GM19025 (cell line): Measurements from ENCODE around the gene SASH1.
A peak's percentile ranks its signal among the peaks of the same experiment; 100 is the strongest.

Experiments used
- ATAC-seq: cut with Tn5 transposase; IDR thresholded peaks from one replicate; pipeline ENCODE4 v1.9.1; 2021; ENCODE audit warnings: mild to moderate bottlenecking, low read depth, moderate library complexity; ENCODE audit not compliant: unreplicated experiment

SASH1 gene

DNA sequence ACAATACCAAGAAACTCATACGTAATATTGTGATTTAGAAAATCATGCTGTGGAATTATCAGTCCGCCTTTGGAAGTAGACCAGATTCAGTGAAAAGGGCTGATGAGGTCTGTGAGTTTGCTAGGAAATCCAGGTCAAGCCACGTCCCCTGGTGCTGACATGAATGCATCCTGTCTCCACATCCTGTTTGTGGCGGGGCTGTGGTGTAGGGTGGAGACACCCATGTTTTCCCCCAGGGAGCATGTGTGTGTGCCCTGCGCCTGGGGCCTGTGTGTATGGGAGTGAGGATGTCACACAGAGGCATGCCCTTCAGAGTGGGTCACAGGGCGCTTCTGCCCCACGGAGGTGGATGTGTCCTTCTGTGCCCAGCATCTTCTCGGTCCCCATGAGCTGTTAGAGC is 109.1 kb downstream of the SASH1 start:
- peak; percentile 61 for ATAC-seq

DNA sequence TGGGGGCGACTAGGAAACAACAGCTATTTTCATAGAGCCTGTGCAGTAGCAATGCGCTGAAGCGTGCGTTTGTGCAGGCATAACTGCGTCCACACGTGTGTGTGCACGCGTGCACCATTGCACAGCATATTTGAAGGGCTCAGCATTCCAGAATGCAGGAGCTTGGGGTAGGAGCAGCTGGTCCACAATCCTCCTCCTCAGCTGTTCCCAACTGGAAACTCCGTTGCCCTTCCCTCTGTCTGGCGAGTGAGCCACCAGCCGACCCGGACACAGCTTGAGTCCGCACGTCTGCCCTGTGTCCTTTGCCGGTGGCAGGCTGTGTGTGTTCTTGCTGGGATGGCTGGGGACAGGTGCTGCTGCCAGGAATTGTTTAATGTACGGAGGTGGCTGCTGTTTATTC is 110.2 kb downstream of the SASH1 start:
- ATAC-seq: no peak

DNA sequence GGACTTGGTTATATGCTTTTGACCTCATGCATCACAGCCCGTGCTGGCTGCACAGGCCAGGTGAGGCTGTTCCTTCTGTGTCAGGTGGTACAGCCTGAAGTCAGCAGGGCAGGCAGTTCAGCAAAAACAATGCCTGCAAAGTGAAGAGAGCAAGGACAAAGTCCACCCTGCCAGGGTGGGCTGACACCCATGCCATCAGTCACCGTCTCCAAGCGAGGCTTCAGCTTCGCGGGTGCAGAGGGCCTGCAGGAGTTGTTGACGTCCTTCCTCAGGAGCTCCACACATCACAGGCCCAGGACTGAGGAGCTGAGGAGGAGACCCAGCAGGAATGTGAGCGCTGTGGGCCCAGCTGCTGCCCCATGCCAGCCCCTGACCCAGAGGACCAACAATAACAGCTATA is 111.3 kb downstream of the SASH1 start:
- no peak for ATAC-seq

DNA sequence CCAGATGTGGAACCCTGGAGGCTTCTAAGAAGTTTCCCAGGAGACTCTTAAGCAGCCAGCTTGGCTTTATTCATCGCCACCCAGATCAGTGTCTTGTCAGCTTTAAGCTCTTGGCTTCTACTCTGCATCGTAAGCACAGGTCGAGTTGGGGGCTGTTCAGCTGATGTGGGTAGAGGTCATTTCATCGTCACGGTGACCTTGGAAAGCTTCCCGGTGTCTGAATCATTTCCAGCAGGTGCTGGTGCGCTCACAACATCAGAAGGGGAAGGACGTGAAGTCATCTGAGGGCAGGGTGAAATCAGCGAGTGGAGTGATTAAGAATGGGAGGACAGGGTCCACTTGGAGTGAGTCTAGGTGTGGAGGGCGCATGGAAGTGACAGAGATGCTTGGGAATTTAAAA is 112.6 kb downstream of the SASH1 start:
- no peak for ATAC-seq

DNA sequence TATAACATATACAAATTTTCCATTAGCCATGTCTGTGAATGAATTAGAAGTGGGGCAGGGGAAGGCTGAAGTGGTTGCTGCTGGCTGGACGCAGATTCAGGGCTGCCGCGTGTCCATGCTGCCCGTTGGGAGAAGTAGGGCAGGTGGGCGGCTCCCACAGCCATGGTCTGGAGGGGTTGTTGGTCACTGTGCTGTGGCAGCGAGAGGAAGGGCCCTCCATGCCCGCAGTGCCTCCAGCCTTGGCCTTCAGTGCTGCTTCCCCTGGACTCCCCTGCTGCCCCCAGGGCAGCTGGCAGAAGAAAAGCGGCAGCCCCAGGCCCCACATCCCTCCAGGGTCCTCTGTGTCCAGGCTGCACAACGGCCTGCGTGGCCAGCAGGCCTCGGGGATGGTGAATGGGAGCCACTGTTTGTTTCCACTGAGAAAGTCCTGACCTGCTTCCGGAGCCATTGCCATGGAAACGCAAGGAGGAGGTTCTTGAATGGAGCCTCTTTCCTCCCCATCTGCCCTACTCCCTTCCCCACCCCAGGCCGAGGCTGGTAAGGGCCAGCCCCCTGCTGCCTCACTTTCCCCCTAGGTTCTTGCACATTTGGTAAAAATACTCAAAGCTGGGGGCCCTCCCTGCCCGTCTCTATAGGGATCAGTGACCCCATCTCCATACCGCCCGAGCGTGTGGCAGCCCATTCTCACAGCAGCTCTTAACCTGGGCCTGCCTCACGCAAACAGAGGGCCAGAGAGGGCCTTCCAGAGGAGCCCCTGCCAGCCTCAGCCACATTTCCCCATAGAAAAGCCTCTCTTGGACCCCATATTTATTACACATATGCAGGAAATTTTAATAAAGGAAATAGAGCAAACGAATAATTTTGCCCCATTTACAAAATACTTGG is 113.3 kb downstream of the SASH1 start:
- ATAC-seq: no peak

DNA sequence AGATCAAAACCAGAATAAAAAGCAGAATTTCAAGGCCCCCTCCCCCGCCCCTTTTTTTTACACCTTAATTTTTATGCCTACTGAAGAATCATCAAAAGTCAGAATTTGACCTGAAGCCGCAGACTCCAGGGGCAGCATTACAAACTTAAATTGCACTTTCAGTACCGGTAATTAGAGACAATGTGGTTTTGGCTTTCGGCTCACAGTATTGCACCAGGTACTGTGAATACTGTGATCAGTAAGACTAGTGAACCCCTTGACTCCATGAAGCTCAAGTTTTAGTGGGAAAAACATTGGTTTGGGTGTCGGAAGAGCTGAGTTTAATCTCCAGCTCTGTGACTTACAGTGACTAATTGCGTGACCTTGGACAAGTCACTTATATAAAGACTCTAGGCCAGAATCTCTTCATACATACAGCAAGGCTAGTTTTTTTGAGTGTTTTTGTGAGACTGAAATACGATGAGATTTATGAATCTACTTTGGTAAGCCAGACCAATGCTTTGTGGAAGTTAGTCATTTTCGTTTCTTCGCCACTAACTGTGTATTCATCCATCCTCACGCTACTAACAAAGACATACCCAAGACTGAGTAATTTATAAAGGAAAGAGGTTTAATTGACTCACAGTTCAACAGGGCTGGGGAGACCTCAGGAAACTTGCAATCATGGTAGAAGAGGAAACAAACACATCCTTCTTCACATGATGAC is 114.7 kb downstream of the SASH1 start:
- ATAC-seq: no peak

DNA sequence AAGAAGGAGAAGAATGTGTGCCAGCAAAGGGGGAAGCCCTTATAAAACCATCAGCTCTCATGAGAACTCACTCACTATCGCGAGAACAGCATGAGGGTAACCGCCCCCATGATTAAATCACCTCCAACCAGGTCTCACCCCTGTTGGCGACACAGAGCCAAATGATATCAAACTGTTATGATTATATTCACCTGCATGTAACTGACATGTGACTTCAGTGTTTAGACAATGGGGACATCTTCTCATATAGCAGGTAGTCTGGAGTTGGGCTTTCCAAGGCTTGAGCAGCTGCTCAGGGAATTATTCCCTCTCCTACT is 115.2 kb downstream of the SASH1 start:
- no peak for ATAC-seq

DNA sequence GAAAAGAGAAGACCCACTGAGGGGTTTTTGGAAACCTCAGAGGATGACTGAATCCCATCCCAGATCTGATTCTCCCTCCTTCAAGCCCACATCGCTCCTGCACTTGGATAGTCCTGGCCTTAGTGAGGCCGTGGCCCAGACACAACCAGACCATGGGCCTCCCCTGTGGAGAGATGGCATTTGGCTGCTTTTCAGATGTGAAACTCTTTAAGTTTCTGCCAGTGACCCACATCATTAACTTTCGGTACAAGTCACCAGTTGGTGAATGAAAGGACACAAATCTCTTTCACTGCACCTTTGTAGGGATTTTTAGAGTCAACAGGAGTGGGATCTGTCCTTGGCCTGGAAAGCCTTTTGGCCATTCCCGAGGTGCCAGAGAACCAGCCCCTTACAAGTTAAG is 116.6 kb downstream of the SASH1 start:
- no peak for ATAC-seq

DNA sequence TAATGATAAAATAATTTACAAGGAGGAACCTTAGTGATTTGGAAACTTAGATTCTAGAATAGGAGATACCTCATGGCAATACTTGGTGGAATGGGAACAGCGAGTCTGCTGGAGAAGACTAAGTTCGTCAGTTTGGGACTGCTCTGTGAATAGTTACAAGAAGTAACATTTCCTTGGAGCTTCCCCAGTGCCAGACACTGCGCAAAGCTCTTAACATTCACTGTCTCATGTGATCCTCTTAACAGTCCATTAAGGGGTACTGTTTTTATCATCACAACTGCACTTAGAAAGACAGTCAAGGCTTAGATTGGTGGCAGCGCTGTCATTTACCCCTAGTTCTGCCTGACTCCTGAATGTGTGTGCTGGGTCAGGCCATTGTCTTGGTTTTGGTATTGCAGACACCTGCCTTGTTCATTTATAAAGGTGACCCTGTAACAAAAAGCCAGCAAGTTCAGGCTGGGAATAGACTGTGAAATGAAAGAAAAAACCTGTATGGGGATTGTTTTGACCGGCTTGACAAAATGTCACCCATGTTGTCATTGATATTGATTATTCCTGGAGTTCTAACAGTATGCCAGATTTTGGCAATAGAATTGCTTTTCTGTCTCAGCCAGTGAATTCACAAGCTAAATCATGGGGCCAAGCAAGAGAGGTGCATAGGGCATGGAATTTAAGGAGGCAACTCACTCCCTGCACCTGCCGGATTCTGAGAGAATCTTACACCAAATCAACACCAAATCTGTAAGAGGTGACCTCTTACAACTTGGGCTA is 118.4 kb downstream of the SASH1 start:
- no peak for ATAC-seq

DNA sequence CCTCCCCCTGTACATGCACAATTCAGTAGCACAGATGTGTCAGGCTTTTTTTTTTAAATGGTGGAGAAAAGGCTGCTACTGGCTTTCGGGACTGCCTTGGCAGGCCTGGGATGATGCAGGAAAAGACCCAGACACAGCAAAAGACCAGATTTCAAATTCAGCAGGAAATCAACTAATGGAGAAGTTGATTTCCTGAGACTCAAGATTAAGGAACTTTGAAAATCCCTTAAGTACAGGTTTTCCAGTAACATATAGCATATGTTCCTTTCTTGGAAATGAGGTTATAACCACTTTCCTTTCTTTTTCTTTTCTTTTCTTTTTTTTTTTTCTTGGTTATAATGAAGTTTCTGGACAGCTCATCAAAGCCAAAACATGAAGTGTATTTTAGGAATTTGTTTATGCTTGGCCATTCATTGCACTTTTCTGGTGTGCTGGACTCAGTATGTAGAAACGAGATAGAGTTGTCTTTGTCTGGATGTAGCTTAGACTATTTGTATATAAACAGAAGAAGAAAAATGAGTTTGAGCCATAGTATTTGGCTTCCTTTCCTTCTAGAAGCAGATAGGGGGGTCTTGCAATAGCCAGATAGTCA is 119.4 kb downstream of the SASH1 start:
- no peak for ATAC-seq

DNA sequence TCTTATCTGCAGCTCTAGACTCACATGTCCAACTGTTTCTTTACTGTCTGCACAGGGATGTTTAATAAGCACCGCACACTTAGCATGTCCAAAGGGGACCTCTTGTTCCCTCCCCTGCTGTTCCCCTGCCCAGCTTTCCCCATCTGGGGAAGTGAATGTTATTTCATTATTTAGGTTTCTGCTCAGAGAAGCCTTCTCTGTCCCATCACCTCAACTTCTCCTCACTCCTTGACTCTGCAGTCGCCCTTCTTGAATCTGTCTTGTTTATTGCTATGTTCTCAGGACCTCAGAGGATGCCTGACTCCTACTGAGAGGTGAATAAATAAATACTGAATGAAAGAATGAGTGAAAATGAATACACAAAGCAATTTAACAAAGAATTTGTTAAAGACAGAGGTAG is 121.0 kb downstream of the SASH1 start:
- ATAC-seq: no peak

DNA sequence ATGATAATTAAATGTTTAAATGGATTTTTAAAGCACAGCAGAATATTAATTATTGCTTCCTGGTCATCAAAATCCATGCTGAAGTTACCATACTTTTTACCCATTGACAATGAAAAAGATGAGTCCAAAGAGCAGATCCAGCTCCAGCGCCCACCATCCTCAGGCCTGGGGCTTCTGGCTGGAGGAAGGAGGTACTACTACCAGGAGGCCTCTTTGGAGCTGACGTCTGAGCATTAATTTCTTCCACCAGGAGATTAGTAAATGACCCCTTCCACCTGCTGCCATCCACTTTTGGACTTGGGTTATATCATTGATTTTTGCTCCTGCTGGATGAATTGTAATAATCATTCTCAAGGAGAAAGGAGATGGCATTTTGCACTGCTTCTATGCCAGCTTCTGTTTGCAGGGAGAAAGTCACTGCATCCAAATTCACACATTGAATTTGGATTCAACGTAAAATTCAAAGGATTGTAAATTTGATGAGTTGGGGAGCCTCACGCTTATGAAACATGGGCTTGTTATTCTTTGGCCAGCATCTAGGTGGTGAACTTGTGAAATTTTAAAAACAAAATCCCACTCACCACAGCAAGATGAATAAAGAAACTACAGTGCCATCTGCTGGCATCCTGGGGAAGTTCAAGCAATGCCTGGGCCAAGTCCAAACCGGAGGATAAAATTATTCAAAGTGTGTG is 121.8 kb downstream of the SASH1 start:
- peak; percentile 51 for ATAC-seq

DNA sequence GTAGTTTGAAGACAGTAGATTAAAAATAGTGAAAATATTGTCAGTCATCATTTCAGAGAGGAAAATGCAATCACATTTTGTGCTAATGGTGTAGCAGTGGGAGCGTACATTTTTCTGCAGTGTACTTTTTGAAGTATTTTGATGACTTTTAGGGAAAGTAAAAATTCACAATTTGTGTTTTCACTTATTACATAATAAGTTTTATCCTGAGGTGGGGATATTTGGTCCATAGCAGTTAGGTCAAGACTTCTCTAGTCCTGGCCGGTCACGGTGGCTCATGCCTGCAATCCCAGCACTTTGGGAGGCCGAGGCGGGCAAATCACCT is 122.3 kb downstream of the SASH1 start:
- no peak for ATAC-seq

DNA sequence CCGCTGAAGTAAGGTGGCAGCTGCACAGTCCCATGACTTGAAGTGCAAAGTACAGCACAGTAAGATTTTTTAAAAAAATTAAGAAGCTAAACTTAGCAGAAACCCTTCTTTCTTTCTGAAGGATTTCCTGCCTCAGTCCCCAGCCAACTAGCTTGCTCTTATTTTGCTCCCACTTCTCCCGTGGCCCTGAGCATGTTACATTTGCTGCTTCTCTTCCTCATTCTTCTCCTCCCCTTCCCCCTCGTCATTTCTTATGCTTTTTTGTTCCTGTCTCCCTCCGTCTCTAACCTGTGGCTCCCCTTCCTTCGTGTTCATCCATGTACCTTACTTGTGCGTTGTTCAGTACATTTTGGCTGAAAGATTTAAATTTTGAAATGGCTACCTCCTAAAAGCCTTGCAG is 123.0 kb downstream of the SASH1 start:
- no peak for ATAC-seq

DNA sequence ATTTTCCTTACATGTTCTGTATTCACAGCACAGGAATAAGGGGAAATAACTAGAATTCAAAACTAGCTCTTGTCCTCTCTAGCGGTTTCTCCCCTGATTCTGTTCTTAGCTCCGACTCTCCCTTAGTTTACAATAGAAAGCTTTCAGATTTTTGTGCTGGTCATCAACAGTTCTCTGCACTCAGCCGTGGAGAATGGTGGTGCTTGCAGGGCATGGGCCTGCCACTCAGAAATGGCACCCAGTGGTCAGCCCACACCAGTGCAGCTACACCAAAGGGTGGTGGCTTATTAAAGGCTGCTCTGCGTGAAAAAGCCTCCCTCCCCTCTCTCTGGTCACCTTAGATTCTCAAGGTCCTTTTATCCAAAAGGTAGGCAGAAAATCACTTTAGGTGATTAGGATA is 123.5 kb downstream of the SASH1 start:
- ATAC-seq: no peak

DNA sequence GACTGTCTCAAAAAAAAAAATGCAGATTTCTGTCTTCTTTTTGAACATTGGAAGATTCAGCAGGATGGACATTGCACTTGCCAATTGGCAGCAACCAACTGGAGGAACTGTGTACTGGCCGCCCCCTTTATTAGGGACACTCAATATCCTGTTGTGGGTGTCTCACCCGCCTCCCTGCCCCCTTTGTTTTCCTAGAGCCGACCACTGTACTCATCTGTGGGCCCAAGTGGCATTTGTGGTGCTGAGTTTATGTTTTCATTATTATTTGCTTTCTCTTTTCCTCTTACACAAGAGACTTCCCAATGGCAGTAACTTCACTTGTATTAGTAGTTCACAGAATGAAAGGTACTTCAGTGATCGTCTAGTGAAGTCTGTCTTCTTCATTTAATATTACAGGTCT is 125.3 kb downstream of the SASH1 start:
- ATAC-seq: no peak

DNA sequence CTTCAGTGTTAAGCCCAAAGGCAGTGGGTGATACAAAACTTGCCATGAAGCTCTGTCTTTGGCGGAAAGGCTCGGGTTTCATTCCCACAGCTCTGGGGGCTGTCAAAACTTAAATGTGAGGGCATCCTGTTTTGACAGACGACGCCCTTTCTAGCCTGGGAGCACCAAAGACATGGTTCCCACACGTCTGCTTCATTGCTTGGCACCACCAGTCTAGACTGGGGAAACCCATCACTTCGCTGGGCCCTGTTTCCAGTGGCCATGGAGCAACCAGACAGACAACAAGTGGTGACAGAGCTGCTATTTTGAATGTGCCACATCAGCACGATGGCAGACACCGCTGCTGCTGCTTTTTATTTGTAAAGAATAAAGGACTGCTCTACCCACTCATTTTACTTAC is 127.5 kb downstream of the SASH1 start:
- no peak for ATAC-seq

DNA sequence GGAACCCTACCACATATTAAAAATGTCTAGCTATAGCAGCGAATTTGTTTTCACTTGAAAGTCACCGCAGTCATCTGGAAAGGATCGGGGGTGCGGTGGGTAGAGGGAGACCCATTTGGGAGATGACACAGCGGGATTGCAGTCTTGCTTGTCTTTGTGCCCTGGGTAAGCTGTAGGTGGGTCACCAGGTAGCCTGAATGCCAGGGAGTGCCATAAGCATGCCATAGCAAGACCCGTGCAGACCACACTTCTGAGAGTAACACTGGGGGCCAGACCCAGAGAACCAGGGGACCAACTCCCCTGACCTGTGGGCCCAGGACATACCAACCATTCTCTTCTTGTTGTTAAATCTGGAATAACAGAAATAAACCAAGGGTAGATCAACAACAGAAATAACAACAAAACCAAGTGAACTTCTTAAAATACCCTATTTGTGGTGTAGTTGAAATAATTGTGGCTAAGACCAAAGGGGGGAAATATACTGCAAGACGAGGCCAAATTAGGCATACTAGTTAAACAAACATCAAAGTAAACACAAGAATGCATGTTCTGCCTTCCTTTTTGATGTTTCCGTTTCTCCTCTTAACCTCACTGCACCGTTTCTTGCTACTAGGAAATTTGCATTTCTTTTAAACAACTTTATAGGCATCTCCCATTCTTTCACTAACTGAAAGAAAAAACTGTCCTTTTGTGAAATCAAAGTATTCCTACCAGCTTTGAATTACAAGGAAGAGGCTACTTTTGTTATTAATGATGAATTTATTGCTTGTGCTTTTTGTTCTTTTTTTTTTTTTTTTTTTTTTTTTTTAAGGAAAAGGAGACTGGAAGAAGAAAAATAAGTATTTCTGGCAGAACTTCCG is 128.2 kb downstream of the SASH1 start:
- no peak for ATAC-seq

DNA sequence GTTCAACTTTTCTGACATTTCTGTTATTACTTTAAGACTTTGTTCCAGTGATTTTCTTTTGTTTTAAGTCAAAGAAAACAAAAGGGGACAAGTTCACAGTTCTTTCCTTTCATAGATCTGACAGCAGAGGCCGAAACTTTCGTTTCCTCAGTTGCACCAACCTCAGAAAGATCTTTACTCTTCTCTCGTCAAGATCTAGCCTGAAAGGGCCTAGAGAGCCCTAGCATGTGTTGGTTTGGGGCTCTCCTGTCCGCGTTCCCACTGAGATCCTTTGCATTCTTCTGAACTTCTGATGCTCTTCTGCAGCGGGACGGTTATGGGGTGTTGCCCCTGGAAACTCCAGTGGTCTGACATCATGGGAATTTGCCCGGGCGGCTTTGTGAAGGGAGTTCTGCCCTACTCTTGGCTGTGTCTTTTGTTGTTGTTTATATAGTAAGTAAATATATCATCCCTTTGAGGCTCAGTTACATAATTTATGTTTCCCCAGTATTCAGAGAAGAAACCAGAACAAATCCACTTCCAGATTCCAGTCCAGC is 129.1 kb downstream of the SASH1 start:
- ATAC-seq: no peak
